Thymus (tissue), 11 donors: ENCODE measurements around the gene IRAG1. TPM values are rescaled to one million over a fixed set of nuclear protein-coding genes. Genes with fewer than 3 reads are reported as not detected.

ENCODE experiments used
- DNase-seq, 9 donors: peaks; one replicate each; pipeline ENCODE4 v3.0.0-alpha.2; 2013; ENCODE audit warnings: low spot score in 9 of 9, low read depth in 6 of 9, missing footprints in 1 of 9
- H3K27ac ChIP-seq, 2 donors: one replicate each; pipeline ENCODE4 v1.5.1; 2013; ENCODE audit warnings: control low read depth in 1 of 2, low read depth in 1 of 2, low read length in 1 of 2, mild to moderate bottlenecking in 1 of 2, moderate library complexity in 1 of 2
- H3K27me3 ChIP-seq, 2 donors: one replicate each; pipeline ENCODE4 v1.5.1; 2013; ENCODE audit warnings: low read length in 1 of 2; ENCODE audit not compliant: control insufficient read depth in 2 of 2, insufficient read depth in 1 of 2
- H3K36me3 ChIP-seq, 2 donors: one replicate each; pipeline ENCODE4 v1.5.1; 2013; ENCODE audit warnings: low read length in 1 of 2, mild to moderate bottlenecking in 1 of 2, moderate library complexity in 1 of 2; ENCODE audit not compliant: control insufficient read depth in 2 of 2, insufficient read depth in 2 of 2
- H3K4me1 ChIP-seq, 2 donors: one replicate each; pipeline ENCODE4 v1.5.1; 2013; ENCODE audit warnings: low read length in 2 of 2; ENCODE audit not compliant: control insufficient read depth in 2 of 2, insufficient read depth in 2 of 2
- H3K4me3 ChIP-seq, 2 donors: one replicate each; pipeline ENCODE4 v1.5.1; 2013; ENCODE audit warnings: low read length in 2 of 2, control low read depth in 1 of 2, mild to moderate bottlenecking in 1 of 2
- H3K9me3 ChIP-seq, 2 donors: one replicate each; pipeline ENCODE4 v1.5.1; 2013; ENCODE audit warnings: low read length in 1 of 2, mild to moderate bottlenecking in 1 of 2; ENCODE audit not compliant: control insufficient read depth in 2 of 2, insufficient read depth in 1 of 2
- WGBS: extraction: QIAGEN DNeasy Blood & Tissue Kit; methylation state at CpG from one replicate; pipeline ENCODE4 v1.1.7; 2013; 5-methylcytosine and 5-hydroxymethylcytosine counted together
- polyA plus RNA-seq: library from polyadenylated mRNA; stranded (reverse); fragments of 200-250 nt; gene quantifications from one replicate; pipeline ENCODE4 v1.2.3, GENCODE V29; 2013
- total RNA-seq: library from RNA; stranded (reverse); fragments of 120-200 nt; gene quantifications from one replicate; pipeline ENCODE4 v1.2.4, GENCODE V29; 2013
- donor health status: healthy.

IRAG1 gene
- total and polyA plus RNA-seq, 2 donors = 1.7 to 3.1 TPM

GRCh38 chr11:10655227-10655626, 38.3 kb downstream of the IRAG1 start:
- no peaks in the 10 kb centered on the region for H3K27me3 ChIP-seq
- peaks cover 0 to 30% of the 10 kb centered on the region in 2 donors for H3K4me1 ChIP-seq
- H3K9me3 ChIP-seq = no peaks in the 10 kb centered on the region
- H3K4me3 ChIP-seq = no peak overlapping the region
- H3K36me3 ChIP-seq = no peaks in the 10 kb centered on the region
- no peak overlapping the region for H3K27ac ChIP-seq
- no peak for DNase-seq
- 61% methylated on average over 4 of the region's 4 CpGs for WGBS

- Histone ChIP-seq H3K27me3 (no peaks in the 10 kb centered on the region), H3K4me1 (peaks cover 0 to 28% of the 10 kb centered on the region in 2 donors), H3K36me3 (no peaks in the 10 kb centered on the region), H3K9me3 (no peaks in the 10 kb centered on the region), H3K27ac (no peak overlapping the region), H3K4me3 (no peak overlapping the region)
- WGBS = 92% methylated on average over 1 of the region's 1 CpG
- no peak for DNase-seq
Observed at GRCh38 chr11:10654811-10655150, 38.8 kb downstream of the IRAG1 start.

GRCh38 chr11:10653946-10654810, 39.4 kb downstream of the IRAG1 start:
- 93% methylated on average over 4 of the region's 4 CpGs for WGBS
- no peak overlapping the region for H3K27ac ChIP-seq
- peak in 8 of 9 donors; percentile 41 to 80 (median 62) for DNase-seq
- no peaks in the 10 kb centered on the region for H3K27me3 ChIP-seq
- H3K4me1 ChIP-seq = peaks cover 0 to 22% of the 10 kb centered on the region in 2 donors
- H3K4me3 ChIP-seq = no peak overlapping the region
- no peaks in the 10 kb centered on the region for H3K36me3 ChIP-seq
- H3K9me3 ChIP-seq = no peaks in the 10 kb centered on the region

- no peak overlapping the region for H3K27ac ChIP-seq
Observed at GRCh38 chr11:10653261-10653660, 40.3 kb downstream of the IRAG1 start.

GRCh38 chr11:10651656-10652361, 41.7 kb downstream of the IRAG1 start:
- no peak for DNase-seq
- H3K27ac ChIP-seq = no peak overlapping the region
- H3K9me3 ChIP-seq = no peaks in the 10 kb centered on the region
- peaks cover 0 to 2% of the 10 kb centered on the region in 2 donors for H3K4me1 ChIP-seq
- no peaks in the 10 kb centered on the region for H3K27me3 ChIP-seq
- WGBS = 93% methylated on average over 15 of the region's 15 CpGs
- no peaks in the 10 kb centered on the region for H3K36me3 ChIP-seq
- H3K4me3 ChIP-seq = no peak overlapping the region

More at GRCh38 chr11:10653261-10653660, 40.3 kb downstream of the IRAG1 start:
- no peaks in the 10 kb centered on the region for H3K36me3 ChIP-seq
- H3K4me1 ChIP-seq = peaks cover 0 to 13% of the 10 kb centered on the region in 2 donors
- H3K9me3 ChIP-seq = no peaks in the 10 kb centered on the region
- WGBS = 95% methylated on average over 2 of the region's 2 CpGs
- DNase-seq = no peak
- H3K27me3 ChIP-seq = no peaks in the 10 kb centered on the region
- H3K4me3 ChIP-seq = no peak overlapping the region

- Histone ChIP-seq H3K36me3 (no peaks in the 10 kb centered on the region), H3K9me3 (no peaks in the 10 kb centered on the region), H3K27ac (no peak overlapping the region), H3K4me1 (peaks cover 0 to 2% of the 10 kb centered on the region in 2 donors), H3K27me3 (no peaks in the 10 kb centered on the region), H3K4me3 (no peak overlapping the region)
- no peak for DNase-seq
- over 99% methylated on average over 2 of the region's 2 CpGs for WGBS
Observed at GRCh38 chr11:10650630-10651029, 42.9 kb downstream of the IRAG1 start.

- no peak for DNase-seq
- Histone ChIP-seq H3K4me1 (peaks cover 0 to 2% of the 10 kb centered on the region in 2 donors), H3K27me3 (no peaks in the 10 kb centered on the region), H3K9me3 (no peaks in the 10 kb centered on the region), H3K27ac (no peak overlapping the region), H3K4me3 (no peak overlapping the region), H3K36me3 (no peaks in the 10 kb centered on the region)
- WGBS = 33% methylated on average over 1 of the region's 1 CpG
Observed at GRCh38 chr11:10650166-10650565, 43.4 kb downstream of the IRAG1 start.

GRCh38 chr11:10648871-10649270, 44.7 kb downstream of the IRAG1 start:
- no peak overlapping the region for H3K27ac ChIP-seq
- no peak for DNase-seq
- WGBS = 96% methylated on average over 7 of the region's 7 CpGs
- H3K36me3 ChIP-seq = no peaks in the 10 kb centered on the region
- H3K4me3 ChIP-seq = no peak overlapping the region
- peaks cover 0 to 2% of the 10 kb centered on the region in 2 donors for H3K4me1 ChIP-seq
- H3K9me3 ChIP-seq = no peaks in the 10 kb centered on the region
- no peaks in the 10 kb centered on the region for H3K27me3 ChIP-seq

- Histone ChIP-seq H3K9me3 (no peaks in the 10 kb centered on the region), H3K27ac (no peak overlapping the region), H3K36me3 (no peaks in the 10 kb centered on the region), H3K4me3 (no peak overlapping the region), H3K4me1 (peaks cover 0 to 5% of the 10 kb centered on the region in 2 donors), H3K27me3 (no peaks in the 10 kb centered on the region)
- DNase-seq = no peak
- 95% methylated on average over 8 of the region's 8 CpGs for WGBS
Observed at GRCh38 chr11:10646681-10647355, 46.7 kb downstream of the IRAG1 start.
